Activated T-helper 17 cell treated with anti-CD3 and anti-CD28 coated beads, Interleukin-2, amount 50 U/mL, for 72 hours (primary cell): Measurements from ENCODE around the gene ZNF628. TPM values are rescaled to one million over a fixed set of nuclear protein-coding genes. Genes with fewer than 3 reads are reported as not detected.

Experiments used
- ATAC-seq: fragments of 150-1000 bp; cut with Tn5 transposase; replicated peaks from 2 replicates; pipeline ENCODE4 v1.10.0; 2021; ENCODE audit warnings: mild to moderate bottlenecking, moderate library complexity
- H3K27ac Mint-ChIP-seq: one replicate; pipeline ENCODE4 v1.8.0; 2022; ENCODE audit warnings: mixed read lengths
- H3K27me3 Mint-ChIP-seq: one replicate; pipeline ENCODE4 v1.8.0; 2022; ENCODE audit warnings: mixed read lengths
- H3K36me3 Mint-ChIP-seq: one replicate; pipeline ENCODE4 v1.8.0; 2022; ENCODE audit warnings: low read depth, mild to moderate bottlenecking, mixed read lengths
- H3K4me1 Mint-ChIP-seq: one replicate; pipeline ENCODE4 v1.8.0; 2022; ENCODE audit warnings: mixed read lengths
- H3K4me3 Mint-ChIP-seq: one replicate; pipeline ENCODE4 v1.8.0; 2022; ENCODE audit warnings: mild to moderate bottlenecking, mixed read lengths
- H3K9me3 Mint-ChIP-seq: one replicate; pipeline ENCODE4 v1.8.0; 2022; ENCODE audit warnings: mixed read lengths
- total RNA-seq, 2 donors: library from RNA; stranded (reverse); gene quantifications; one replicate each; pipeline ENCODE4 v1.2.3, GENCODE V29; 2022

ZNF628 gene
- total RNA-seq, 2 donors from 2014 or later, result 11.1 to 11.3 TPM

- H3K27me3 Mint-ChIP-seq, result no peaks in the 10 kb centered on the region
- no peak overlapping the region for H3K4me3 Mint-ChIP-seq
- ATAC-seq, result no peak
- H3K9me3 Mint-ChIP-seq, result no peaks in the 10 kb centered on the region
- no peak overlapping the region for H3K27ac Mint-ChIP-seq
- peaks cover 3% of the 10 kb centered on the region for H3K4me1 Mint-ChIP-seq
- no peaks in the 10 kb centered on the region for H3K36me3 Mint-ChIP-seq
Observed at GRCh38 chr19:55465460-55466240, 10.8 kb upstream of the ZNF628 start.

GRCh38 chr19:55466241-55466614 is 10.2 kb upstream of the ZNF628 start:
- Mint-ChIP-seq H3K4me1 (no peaks in the 10 kb centered on the region), H3K27me3 (no peaks in the 10 kb centered on the region), H3K9me3 (no peaks in the 10 kb centered on the region), H3K27ac (no peak overlapping the region), H3K4me3 (no peak overlapping the region), H3K36me3 (no peaks in the 10 kb centered on the region)
- ATAC-seq, result no peak

GRCh38 chr19:55467236-55468053 is 9.0 kb upstream of the ZNF628 start:
- no peaks in the 10 kb centered on the region for H3K27me3 Mint-ChIP-seq
- ATAC-seq, result peak; percentile 99
- no peak overlapping the region for H3K27ac Mint-ChIP-seq
- H3K9me3 Mint-ChIP-seq, result no peaks in the 10 kb centered on the region
- no peaks in the 10 kb centered on the region for H3K36me3 Mint-ChIP-seq
- no peaks in the 10 kb centered on the region for H3K4me1 Mint-ChIP-seq
- H3K4me3 Mint-ChIP-seq, result no peak overlapping the region

GRCh38 chr19:55468054-55468393 is 8.4 kb upstream of the ZNF628 start:
- Mint-ChIP-seq H3K27ac (no peak overlapping the region), H3K4me3 (no peak overlapping the region), H3K27me3 (no peaks in the 10 kb centered on the region), H3K4me1 (no peaks in the 10 kb centered on the region), H3K9me3 (no peaks in the 10 kb centered on the region), H3K36me3 (no peaks in the 10 kb centered on the region)
- ATAC-seq, result peak; percentile 18

GRCh38 chr19:55471266-55471665 is 5.2 kb upstream of the ZNF628 start:
- Mint-ChIP-seq H3K27me3 (no peaks in the 10 kb centered on the region), H3K4me1 (no peaks in the 10 kb centered on the region), H3K9me3 (no peaks in the 10 kb centered on the region), H3K4me3 (no peak overlapping the region), H3K27ac (no peak overlapping the region), H3K36me3 (no peaks in the 10 kb centered on the region)
- no peak for ATAC-seq

- no peak for ATAC-seq
- Mint-ChIP-seq H3K27me3 (no peaks in the 10 kb centered on the region), H3K36me3 (no peaks in the 10 kb centered on the region), H3K4me1 (no peaks in the 10 kb centered on the region), H3K4me3 (no peak overlapping the region), H3K9me3 (no peaks in the 10 kb centered on the region), H3K27ac (no peak overlapping the region)
Observed at GRCh38 chr19:55472463-55472862, 4.0 kb upstream of the ZNF628 start.

GRCh38 chr19:55473225-55474012 is 3.0 kb upstream of the ZNF628 start:
- H3K4me1 Mint-ChIP-seq, result peaks cover 8% of the 10 kb centered on the region

GRCh38 chr19:55474269-55475265 is 1.9 kb upstream of the ZNF628 start:
- peaks cover 13% of the 10 kb centered on the region for H3K36me3 Mint-ChIP-seq
- H3K4me3 Mint-ChIP-seq, result peak overlapping the region; percentile 87
- H3K27ac Mint-ChIP-seq, result no peak overlapping the region
- H3K27me3 Mint-ChIP-seq, result no peaks in the 10 kb centered on the region
- no peaks in the 10 kb centered on the region for H3K9me3 Mint-ChIP-seq
- ATAC-seq, result no peak
- peaks cover 19% of the 10 kb centered on the region for H3K4me1 Mint-ChIP-seq

More at GRCh38 chr19:55473225-55474012, 3.0 kb upstream of the ZNF628 start:
- Mint-ChIP-seq H3K27me3 (no peaks in the 10 kb centered on the region), H3K9me3 (no peaks in the 10 kb centered on the region), H3K36me3 (peaks cover 2% of the 10 kb centered on the region), H3K4me3 (no peak overlapping the region), H3K27ac (no peak overlapping the region)
- ATAC-seq, result no peak

GRCh38 chr19:55477905-55478304 is 1.5 kb downstream of the ZNF628 start:
- no peak for ATAC-seq
- Mint-ChIP-seq H3K9me3 (no peaks in the 10 kb centered on the region), H3K4me1 (peaks cover 24% of the 10 kb centered on the region), H3K4me3 (peak overlapping the region; percentile 87), H3K36me3 (peaks cover 20% of the 10 kb centered on the region), H3K27ac (peak overlapping the region; percentile 72), H3K27me3 (no peaks in the 10 kb centered on the region)

GRCh38 chr19:55478364-55478763 is 1.9 kb downstream of the ZNF628 start:
- peak overlapping the region; percentile 87 for H3K4me3 Mint-ChIP-seq
- H3K27ac Mint-ChIP-seq, result peak overlapping the region; percentile 72
- ATAC-seq, result no peak
- H3K36me3 Mint-ChIP-seq, result peaks cover 20% of the 10 kb centered on the region
- peaks cover 24% of the 10 kb centered on the region for H3K4me1 Mint-ChIP-seq
- H3K27me3 Mint-ChIP-seq, result no peaks in the 10 kb centered on the region
- H3K9me3 Mint-ChIP-seq, result no peaks in the 10 kb centered on the region

- Mint-ChIP-seq H3K9me3 (no peaks in the 10 kb centered on the region), H3K36me3 (peaks cover 20% of the 10 kb centered on the region), H3K27ac (peak overlapping the region; percentile 72), H3K4me3 (peak overlapping the region; percentile 87), H3K27me3 (no peaks in the 10 kb centered on the region), H3K4me1 (peaks cover 24% of the 10 kb centered on the region)
- no peak for ATAC-seq
Observed at GRCh38 chr19:55479045-55479444, 2.6 kb downstream of the ZNF628 start.

GRCh38 chr19:55479451-55480230 is 3.2 kb downstream of the ZNF628 start:
- H3K36me3 Mint-ChIP-seq, result peaks cover 20% of the 10 kb centered on the region
- peak overlapping the region; percentile 72 for H3K27ac Mint-ChIP-seq
- peaks cover 24% of the 10 kb centered on the region for H3K4me1 Mint-ChIP-seq
- no peak for ATAC-seq
- no peak overlapping the region for H3K4me3 Mint-ChIP-seq
- no peaks in the 10 kb centered on the region for H3K27me3 Mint-ChIP-seq
- H3K9me3 Mint-ChIP-seq, result no peaks in the 10 kb centered on the region

GRCh38 chr19:55481148-55481793 is 4.9 kb downstream of the ZNF628 start:
- Mint-ChIP-seq H3K27me3 (no peaks in the 10 kb centered on the region), H3K27ac (no peak overlapping the region), H3K9me3 (no peaks in the 10 kb centered on the region)

More at GRCh38 chr19:55481148-55481793, 4.9 kb downstream of the ZNF628 start:
- H3K36me3 Mint-ChIP-seq, result peaks cover 20% of the 10 kb centered on the region
- no peak for ATAC-seq
- H3K4me3 Mint-ChIP-seq, result no peak overlapping the region
- H3K4me1 Mint-ChIP-seq, result peaks cover 29% of the 10 kb centered on the region
